Colonic mucosa (tissue), 4 donors: ENCODE data around the gene KCNJ14. TPM values are rescaled to one million over a fixed set of nuclear protein-coding genes. Genes with fewer than 3 reads are reported as not detected.

ENCODE experiments used
- DNase-seq: peaks from one replicate; pipeline ENCODE4 v3.0.0-alpha.2; 2020
- H3K27ac ChIP-seq: fragments of 200-600 bp; one replicate; pipeline ENCODE4 v1.8.0; 2021
- H3K27me3 ChIP-seq: fragments of 200-600 bp; one replicate; pipeline ENCODE4 v1.8.0; 2021
- H3K36me3 ChIP-seq: fragments of 200-600 bp; one replicate; pipeline ENCODE4 v1.8.0; 2021
- H3K4me1 ChIP-seq: fragments of 200-600 bp; one replicate; pipeline ENCODE4 v1.8.0; 2021; ENCODE audit warnings: mild to moderate bottlenecking
- H3K4me3 ChIP-seq: fragments of 200-600 bp; one replicate; pipeline ENCODE4 v1.8.0; 2021
- H3K9ac ChIP-seq, 2 donors: one replicate each; pipeline ENCODE4 v1.7.0; 2013; ENCODE audit warnings: control low read depth in 2 of 2, low read depth in 2 of 2, low read length in 2 of 2
- H3K9me3 ChIP-seq: fragments of 200-600 bp; one replicate; pipeline ENCODE4 v1.8.0; 2021
- CTCF ChIP-seq: fragments of 200-600 bp; IDR thresholded peaks from one replicate; pipeline ENCODE4 v1.8.0; 2022; ENCODE audit warnings: antibody characterized with exemption, mild to moderate bottlenecking
- intact Hi-C: fragments of 100-400 bp; cut with DNase I; formaldehyde crosslinking; loops from one replicate; pipeline ENCODE4 v1.14.1; 2022
- total RNA-seq, 2 donors: library from RNA; stranded (reverse); fragmentation: NEBNext Ultra II Directional in 1 of 2; extraction: Animal tissue kit (Norgen Biotek cat#: 25700) in 1 of 2; gene quantifications; one replicate each; pipeline ENCODE4 v1.2.1, GENCODE V29; 2021
- donor health status: healthy.
- donor health status: DM: no; HTN: no; CAD: no.
- donor health status: DM: no; HTN: no; CAD: no.

The KCNJ14 gene
- total RNA-seq, 2 donors from 2014 or later: 0.35 to 0.99 TPM

- Histone ChIP-seq H3K27me3 (peaks cover 27% of the 10 kb centered on the region), H3K9ac (no peak overlapping the region), H3K4me3 (no peak overlapping the region), H3K27ac (no peak overlapping the region), H3K4me1 (peaks cover 4% of the 10 kb centered on the region), H3K9me3 (no peaks in the 10 kb centered on the region), H3K36me3 (peaks cover 4% of the 10 kb centered on the region)
- TF ChIP-seq CTCF: no peak
- no peak for DNase-seq
- intact Hi-C loops: no loop called here
These were observed 12.1 kb upstream of the KCNJ14 start for GRCh38 chr19:48443256-48443655.

GRCh38 chr19:48443731-48444128 is 11.6 kb upstream of the KCNJ14 start:
- no peak for TF ChIP-seq CTCF
- H3K9me3 ChIP-seq: no peaks in the 10 kb centered on the region
- H3K36me3 ChIP-seq: peaks cover 4% of the 10 kb centered on the region
- no peak for DNase-seq
- intact Hi-C loops: no loop called here
- H3K27me3 ChIP-seq: peaks cover 27% of the 10 kb centered on the region
- H3K4me3 ChIP-seq: peak overlapping the region; percentile 13
- no peak overlapping the region for H3K27ac ChIP-seq
- no peak overlapping the region for H3K9ac ChIP-seq
- H3K4me1 ChIP-seq: peaks cover 4% of the 10 kb centered on the region

GRCh38 chr19:48444129-48444935 is 11.0 kb upstream of the KCNJ14 start:
- intact Hi-C loops: no loop called here

GRCh38 chr19:48444936-48445200 is 10.5 kb upstream of the KCNJ14 start:
- no peaks in the 10 kb centered on the region for H3K9me3 ChIP-seq
- H3K4me3 ChIP-seq: peak overlapping the region; percentile 93
- intact Hi-C loops: no loop called here
- H3K4me1 ChIP-seq: peaks cover 4% of the 10 kb centered on the region
- TF ChIP-seq CTCF: no peak
- no peak overlapping the region for H3K27ac ChIP-seq
- peaks cover 27% of the 10 kb centered on the region for H3K27me3 ChIP-seq
- peaks cover 4% of the 10 kb centered on the region for H3K36me3 ChIP-seq
- no peak overlapping the region for H3K9ac ChIP-seq
- DNase-seq: no peak

More at GRCh38 chr19:48444129-48444935, 11.0 kb upstream of the KCNJ14 start:
- no peak for TF ChIP-seq CTCF
- H3K9ac ChIP-seq: peak overlapping the region in 1 of 2 donors; percentile 1
- no peak overlapping the region for H3K4me3 ChIP-seq
- peaks cover 4% of the 10 kb centered on the region for H3K4me1 ChIP-seq
- no peaks in the 10 kb centered on the region for H3K9me3 ChIP-seq
- H3K27me3 ChIP-seq: peaks cover 27% of the 10 kb centered on the region
- no peak overlapping the region for H3K27ac ChIP-seq
- H3K36me3 ChIP-seq: peaks cover 4% of the 10 kb centered on the region
- no peak for DNase-seq

GRCh38 chr19:48445256-48445605 is 10.1 kb upstream of the KCNJ14 start:
- H3K9ac ChIP-seq: peak overlapping the region in 1 of 2 donors; percentile 88
- intact Hi-C loops: no loop called here
- no peak for DNase-seq

More at GRCh38 chr19:48445256-48445605, 10.1 kb upstream of the KCNJ14 start:
- Histone ChIP-seq H3K27me3 (peaks cover 27% of the 10 kb centered on the region), H3K9me3 (no peaks in the 10 kb centered on the region), H3K4me1 (peaks cover 4% of the 10 kb centered on the region), H3K36me3 (peaks cover 6% of the 10 kb centered on the region), H3K27ac (peak overlapping the region; percentile 62), H3K4me3 (peak overlapping the region; percentile 93)
- TF ChIP-seq CTCF: peak; percentile 25
